ENCODE measurements around the gene HPSE.

The HPSE gene

GRCh38 chr4:83334425-83335241 lies at the start of gene HPSE:
Gene HPSE, minus strand, starts transcription at chr4:83334848. Its CDS starts 66 bp downstream, at chr4:83334782.
- Histone ChIP-seq H3K9ac (ENCODE audit: low read length) (peak within 1 kb of the TSS; percentile 36), H3K27me3 (replicated peaks; ENCODE audit: control insufficient read depth, insufficient read depth, low read length) (no peaks in the 10 kb centered on the region), H3K4me1 (ENCODE audit: control insufficient read depth, insufficient read depth, low read length) (peaks cover 8% of the 10 kb centered on the region), H3K9me3 (ENCODE audit: control insufficient read depth, low read length) (peaks cover 8% of the 10 kb centered on the region), H3K4me3 (ENCODE audit: low read length) (peak within 1 kb of the TSS; percentile 79), H3K36me3 (ENCODE audit: control insufficient read depth, insufficient read depth, low read length, severe bottlenecking) (no peaks in the 10 kb centered on the region)
- peak; percentile 80 for DNase-seq (ENCODE audit: low read depth)

GRCh38 chr4:83382850-83383249 lies 48.2 kb upstream of the HPSE start:
- DNase-seq (ENCODE audit: low read depth): no peak
- Histone ChIP-seq H3K4me1 (ENCODE audit: control insufficient read depth, insufficient read depth, low read length) (peaks cover 10% of the 10 kb centered on the region), H3K9me3 (ENCODE audit: control insufficient read depth, low read length) (peaks cover 7% of the 10 kb centered on the region)

GRCh38 chr4:83381173-83381572 lies 46.5 kb upstream of the HPSE start:
- Histone ChIP-seq H3K9me3 (ENCODE audit: control insufficient read depth, low read length) (peaks cover 7% of the 10 kb centered on the region), H3K4me3 (ENCODE audit: low read length) (no peak overlapping the region), H3K9ac (ENCODE audit: low read length) (no peak overlapping the region), H3K27me3 (replicated peaks; ENCODE audit: control insufficient read depth, insufficient read depth, low read length) (no peaks in the 10 kb centered on the region), H3K36me3 (ENCODE audit: control insufficient read depth, insufficient read depth, low read length, severe bottlenecking) (no peaks in the 10 kb centered on the region), H3K4me1 (ENCODE audit: control insufficient read depth, insufficient read depth, low read length) (peaks cover 3% of the 10 kb centered on the region)
- no peak for DNase-seq (ENCODE audit: low read depth)

More at GRCh38 chr4:83382850-83383249, 48.2 kb upstream of the HPSE start:
- no peak overlapping the region for H3K4me3 ChIP-seq (ENCODE audit: low read length)
- no peaks in the 10 kb centered on the region for H3K27me3 ChIP-seq (replicated peaks; ENCODE audit: control insufficient read depth, insufficient read depth, low read length)
- H3K9ac ChIP-seq (ENCODE audit: low read length): no peak overlapping the region
- no peaks in the 10 kb centered on the region for H3K36me3 ChIP-seq (ENCODE audit: control insufficient read depth, insufficient read depth, low read length, severe bottlenecking)

- H3K27me3 ChIP-seq (replicated peaks; ENCODE audit: control insufficient read depth, insufficient read depth, low read length): no peaks in the 10 kb centered on the region
- no peaks in the 10 kb centered on the region for H3K36me3 ChIP-seq (ENCODE audit: control insufficient read depth, insufficient read depth, low read length, severe bottlenecking)
- H3K9ac ChIP-seq (ENCODE audit: low read length): no peak overlapping the region
- H3K4me3 ChIP-seq (ENCODE audit: low read length): no peak overlapping the region
- peaks cover 3% of the 10 kb centered on the region for H3K4me1 ChIP-seq (ENCODE audit: control insufficient read depth, insufficient read depth, low read length)
- DNase-seq (ENCODE audit: low read depth): no peak
- peaks cover 7% of the 10 kb centered on the region for H3K9me3 ChIP-seq (ENCODE audit: control insufficient read depth, low read length)
These were observed 43.8 kb upstream of the HPSE start for GRCh38 chr4:83378419-83378818.

- H3K9me3 ChIP-seq (ENCODE audit: control insufficient read depth, low read length): no peaks in the 10 kb centered on the region
- DNase-seq (ENCODE audit: low read depth): no peak
- no peaks in the 10 kb centered on the region for H3K27me3 ChIP-seq (replicated peaks; ENCODE audit: control insufficient read depth, insufficient read depth, low read length)
- H3K36me3 ChIP-seq (ENCODE audit: control insufficient read depth, insufficient read depth, low read length, severe bottlenecking): no peaks in the 10 kb centered on the region
- H3K4me3 ChIP-seq (ENCODE audit: low read length): no peak overlapping the region
- H3K9ac ChIP-seq (ENCODE audit: low read length): no peak overlapping the region
- peaks cover 3% of the 10 kb centered on the region for H3K4me1 ChIP-seq (ENCODE audit: control insufficient read depth, insufficient read depth, low read length)
These were observed 38.3 kb upstream of the HPSE start for GRCh38 chr4:83372931-83373330.

- Histone ChIP-seq H3K27me3 (replicated peaks; ENCODE audit: control insufficient read depth, insufficient read depth, low read length) (no peaks in the 10 kb centered on the region), H3K9me3 (ENCODE audit: control insufficient read depth, low read length) (no peaks in the 10 kb centered on the region), H3K4me3 (ENCODE audit: low read length) (no peak overlapping the region), H3K4me1 (ENCODE audit: control insufficient read depth, insufficient read depth, low read length) (peaks cover under 1% of the 10 kb centered on the region), H3K9ac (ENCODE audit: low read length) (no peak overlapping the region), H3K36me3 (ENCODE audit: control insufficient read depth, insufficient read depth, low read length, severe bottlenecking) (no peaks in the 10 kb centered on the region)
- no peak for DNase-seq (ENCODE audit: low read depth)
These were observed 37.3 kb upstream of the HPSE start for GRCh38 chr4:83371936-83372335.

- Histone ChIP-seq H3K27me3 (replicated peaks; ENCODE audit: control insufficient read depth, insufficient read depth, low read length) (no peaks in the 10 kb centered on the region), H3K9ac (ENCODE audit: low read length) (no peak overlapping the region), H3K9me3 (ENCODE audit: control insufficient read depth, low read length) (no peaks in the 10 kb centered on the region), H3K36me3 (ENCODE audit: control insufficient read depth, insufficient read depth, low read length, severe bottlenecking) (no peaks in the 10 kb centered on the region), H3K4me3 (ENCODE audit: low read length) (no peak overlapping the region), H3K4me1 (ENCODE audit: control insufficient read depth, insufficient read depth, low read length) (no peaks in the 10 kb centered on the region)
- no peak for DNase-seq (ENCODE audit: low read depth)
These were observed 36.6 kb upstream of the HPSE start for GRCh38 chr4:83371235-83371634.

GRCh38 chr4:83370640-83370906 lies 35.9 kb upstream of the HPSE start:
- H3K27me3 ChIP-seq (replicated peaks; ENCODE audit: control insufficient read depth, insufficient read depth, low read length): no peaks in the 10 kb centered on the region
- no peaks in the 10 kb centered on the region for H3K4me1 ChIP-seq (ENCODE audit: control insufficient read depth, insufficient read depth, low read length)

GRCh38 chr4:83369831-83370639 lies 35.4 kb upstream of the HPSE start:
- no peaks in the 10 kb centered on the region for H3K4me1 ChIP-seq (ENCODE audit: control insufficient read depth, insufficient read depth, low read length)
- no peak overlapping the region for H3K9ac ChIP-seq (ENCODE audit: low read length)
- no peak overlapping the region for H3K4me3 ChIP-seq (ENCODE audit: low read length)
- no peak for DNase-seq (ENCODE audit: low read depth)
- no peaks in the 10 kb centered on the region for H3K36me3 ChIP-seq (ENCODE audit: control insufficient read depth, insufficient read depth, low read length, severe bottlenecking)
- no peaks in the 10 kb centered on the region for H3K9me3 ChIP-seq (ENCODE audit: control insufficient read depth, low read length)
- H3K27me3 ChIP-seq (replicated peaks; ENCODE audit: control insufficient read depth, insufficient read depth, low read length): no peaks in the 10 kb centered on the region

More at GRCh38 chr4:83370640-83370906, 35.9 kb upstream of the HPSE start:
- Histone ChIP-seq H3K9ac (ENCODE audit: low read length) (no peak overlapping the region), H3K4me3 (ENCODE audit: low read length) (no peak overlapping the region), H3K9me3 (ENCODE audit: control insufficient read depth, low read length) (no peaks in the 10 kb centered on the region), H3K36me3 (ENCODE audit: control insufficient read depth, insufficient read depth, low read length, severe bottlenecking) (no peaks in the 10 kb centered on the region)
- no peak for DNase-seq (ENCODE audit: low read depth)

- DNase-seq (ENCODE audit: low read depth): no peak
- no peaks in the 10 kb centered on the region for H3K27me3 ChIP-seq (replicated peaks; ENCODE audit: control insufficient read depth, insufficient read depth, low read length)
- H3K4me3 ChIP-seq (ENCODE audit: low read length): no peak overlapping the region
- no peaks in the 10 kb centered on the region for H3K36me3 ChIP-seq (ENCODE audit: control insufficient read depth, insufficient read depth, low read length, severe bottlenecking)
- no peaks in the 10 kb centered on the region for H3K4me1 ChIP-seq (ENCODE audit: control insufficient read depth, insufficient read depth, low read length)
- no peaks in the 10 kb centered on the region for H3K9me3 ChIP-seq (ENCODE audit: control insufficient read depth, low read length)
- H3K9ac ChIP-seq (ENCODE audit: low read length): no peak overlapping the region
These were observed 29.7 kb upstream of the HPSE start for GRCh38 chr4:83364312-83364711.

GRCh38 chr4:83362492-83363329 lies 28.1 kb upstream of the HPSE start:
- DNase-seq (ENCODE audit: low read depth): peak; percentile 56
- H3K36me3 ChIP-seq (ENCODE audit: control insufficient read depth, insufficient read depth, low read length, severe bottlenecking): no peaks in the 10 kb centered on the region
- H3K9ac ChIP-seq (ENCODE audit: low read length): peak overlapping the region; percentile 25
- no peaks in the 10 kb centered on the region for H3K9me3 ChIP-seq (ENCODE audit: control insufficient read depth, low read length)
- H3K4me3 ChIP-seq (ENCODE audit: low read length): no peak overlapping the region
- H3K27me3 ChIP-seq (replicated peaks; ENCODE audit: control insufficient read depth, insufficient read depth, low read length): no peaks in the 10 kb centered on the region
- peaks cover 9% of the 10 kb centered on the region for H3K4me1 ChIP-seq (ENCODE audit: control insufficient read depth, insufficient read depth, low read length)
